CD14-positive monocyte (primary cell): ENCODE measurements around the gene CNPY2. TPM values are rescaled to one million over a fixed set of nuclear protein-coding genes. Genes with fewer than 3 reads are reported as not detected.

Source experiments
- DNase-seq, 3 donors: peaks; one replicate each; pipeline ENCODE4 v3.0.0-alpha.2; 2011 to 2022
- H2AFZ ChIP-seq: 2 replicates; pipeline ENCODE4 v1.6.0; 2012; ENCODE audit warnings: mild to moderate bottlenecking, low read depth, low read length, inconsistent platforms; ENCODE audit not compliant: insufficient read depth, poor library complexity, severe bottlenecking
- H3K27ac ChIP-seq, 2 donors: 1 replicate in 1 of 2; 2 replicates in 1 of 2; pipeline ENCODE4 v1.5.1; 2012 to 2013; ENCODE audit warnings: low read length in 2 of 2, control low read depth in 1 of 2, inconsistent platforms in 1 of 2, low read depth in 1 of 2, mild to moderate bottlenecking in 1 of 2
- H3K27me3 ChIP-seq, 2 donors: one replicate each; pipeline versions ENCODE4 v1.6.0 to v1.6.1; 2011 to 2013; ENCODE audit warnings: low read length in 2 of 2; ENCODE audit not compliant: control insufficient read depth in 2 of 2, insufficient read depth in 2 of 2
- H3K36me3 ChIP-seq, 2 donors: replicated peaks in 1 of 2; 1 replicate in 1 of 2; 2 replicates in 1 of 2; pipeline versions ENCODE4 v1.5.1 to v1.6.1; 2012 to 2013; ENCODE audit warnings: low read length in 2 of 2, control low read depth in 1 of 2, inconsistent platforms in 1 of 2, mild to moderate bottlenecking in 1 of 2; ENCODE audit not compliant: insufficient read depth in 2 of 2, control insufficient read depth in 1 of 2
- H3K4me1 ChIP-seq, 2 donors: 1 replicate in 1 of 2; 2 replicates in 1 of 2; pipeline versions ENCODE4 v1.5.1 to v1.6.1; 2012 to 2013; ENCODE audit warnings: low read length in 2 of 2, control low read depth in 1 of 2, inconsistent platforms in 1 of 2, mild to moderate bottlenecking in 1 of 2, moderate library complexity in 1 of 2; ENCODE audit not compliant: insufficient read depth in 2 of 2, control insufficient read depth in 1 of 2
- H3K4me2 ChIP-seq: replicated peaks from 2 replicates; pipeline ENCODE3; 2012; ENCODE audit warnings: low read length, moderate library complexity, mild to moderate bottlenecking; ENCODE audit not compliant: poor library complexity, severe bottlenecking; ENCODE audit errors: extremely low read depth
- H3K4me3 ChIP-seq, 3 experiments: fragments of 200-600 bp in 1 of 3; sonication (generic) in 1 of 3; replicated peaks in 1 of 3; 1 replicate in 2 of 3; 2 replicates in 1 of 3; pipeline ENCODE4 v1.5.1; 2011 to 2013; ENCODE audit warnings: low read length in 3 of 3, mild to moderate bottlenecking in 3 of 3, control low read depth in 2 of 3, low read depth in 2 of 3, inconsistent platforms in 1 of 3, moderate library complexity in 1 of 3
- H3K79me2 ChIP-seq: 2 replicates; pipeline ENCODE4 v1.6.0; 2012; ENCODE audit warnings: mild to moderate bottlenecking, control low read depth, inconsistent platforms, low read length, moderate library complexity; ENCODE audit not compliant: insufficient read depth
- H3K9ac ChIP-seq: 2 replicates; pipeline ENCODE4 v1.6.0; 2017; ENCODE audit warnings: low read length, mild to moderate bottlenecking; ENCODE audit not compliant: insufficient read depth, poor library complexity, severe bottlenecking
- H3K9me3 ChIP-seq, 2 donors: replicated peaks in 1 of 2; 1 replicate in 1 of 2; 2 replicates in 1 of 2; pipeline versions ENCODE4 v1.5.1 to v1.6.1; 2012 to 2013; ENCODE audit warnings: low read length in 2 of 2, control low read depth in 1 of 2; ENCODE audit not compliant: control insufficient read depth in 1 of 2, insufficient read depth in 1 of 2
- H4K20me1 ChIP-seq: 2 replicates; pipeline ENCODE4 v1.6.0; 2012; ENCODE audit warnings: mild to moderate bottlenecking, low read length, control low read depth, moderate library complexity; ENCODE audit not compliant: insufficient read depth
- H3K27ac Mint-ChIP-seq, 7 donors: one replicate each; pipeline ENCODE4 v1.8.0; 2020; ENCODE audit warnings: mild to moderate bottlenecking in 7 of 7, mixed read lengths in 7 of 7, moderate library complexity in 6 of 7, inconsistent platforms in 2 of 7
- H3K27me3 Mint-ChIP-seq, 3 donors: one replicate each; pipeline ENCODE4 v1.8.0; 2021 to 2022; ENCODE audit warnings: low read depth in 3 of 3, mild to moderate bottlenecking in 3 of 3, mixed read lengths in 3 of 3, moderate library complexity in 3 of 3, inconsistent platforms in 1 of 3
- H3K36me3 Mint-ChIP-seq, 2 donors: one replicate each; pipeline ENCODE4 v1.8.0; 2020; ENCODE audit warnings: mixed read lengths in 2 of 2, inconsistent platforms in 1 of 2, mild to moderate bottlenecking in 1 of 2
- H3K4me1 Mint-ChIP-seq: one replicate; pipeline ENCODE4 v1.8.0; 2020; ENCODE audit warnings: mild to moderate bottlenecking, mixed read lengths
- H3K4me3 Mint-ChIP-seq, 2 donors: one replicate each; pipeline ENCODE4 v1.8.0; 2020; ENCODE audit warnings: mild to moderate bottlenecking in 2 of 2, mixed read lengths in 2 of 2, moderate library complexity in 1 of 2
- H3K9me3 Mint-ChIP-seq, 7 donors: one replicate each; pipeline ENCODE4 v1.8.0; 2020 to 2022; ENCODE audit warnings: mixed read lengths in 7 of 7, mild to moderate bottlenecking in 6 of 7, moderate library complexity in 6 of 7, inconsistent platforms in 2 of 7
- WGBS: methylation state at CpG from one replicate; pipeline ENCODE4 v1.1.5; 2013; ENCODE audit warnings: missing lambda C conversion rate; ENCODE audit not compliant: insufficient coverage; 5-methylcytosine and 5-hydroxymethylcytosine counted together
- intact Hi-C, 2 donors: fragments of 100-400 bp; cut with micrococcal nuclease; formaldehyde crosslinking; loops; one replicate each; pipeline versions ENCODE4 v1.15.0 to v1.15.1; 2023
- polyA plus RNA-seq, 3 donors: library from polyadenylated mRNA; depleted of rRNA in 1 of 3; unstranded in 2 of 3; stranded (reverse) in 1 of 3; fragments of 300-500 nt in 2 of 3; fragments of >200 nt in 1 of 3; fragmentation: Illumina TruSeq in 2 of 3; gene quantifications; 1 replicate in 2 of 3; 2 replicates in 1 of 3; pipeline ENCODE4 v1.2.3, GENCODE V29; 2012 to 2021
- TF ChIP-seq, protein P1 (sequence below): fragments of 200-600 bp; IDR thresholded peaks from one replicate; pipeline ENCODE4 v1.8.0; 2022; ENCODE audit warnings: antibody characterized with exemption, mild to moderate bottlenecking

Gene CNPY2
- polyA plus RNA-seq, 3 donors, result 50.4 to 122 (median 121) TPM

GRCh38 chr12:56315249-56315621, 553 bp downstream of the CNPY2 start:
- WGBS, result 1% methylated on average over 10 of the region's 11 CpGs
- intact Hi-C loops, result loop anchor here (2.0 to 5.0 kb wide), 2 partner anchors 14 to 47 kb away; partner anchors contain the start of genes APOF (in 2 of the 2), STAT2 (in 2 of the 2) and CS (in 1 of the 2)
- H3K27me3 Mint-ChIP-seq, result no peaks in the 10 kb centered on the region
- no peaks in the 10 kb centered on the region for H3K27me3 ChIP-seq
- H3K27ac Mint-ChIP-seq, result peak overlapping the region; percentile 98 to 100 (median 98)
- peak overlapping the region; percentile 96 to 97 for H3K4me3 Mint-ChIP-seq
- DNase-seq, result no peak
- peaks cover 0 to 1% (median 0%) of the 10 kb centered on the region in 7 donors for H3K9me3 Mint-ChIP-seq
- TF ChIP-seq, protein P1, sequence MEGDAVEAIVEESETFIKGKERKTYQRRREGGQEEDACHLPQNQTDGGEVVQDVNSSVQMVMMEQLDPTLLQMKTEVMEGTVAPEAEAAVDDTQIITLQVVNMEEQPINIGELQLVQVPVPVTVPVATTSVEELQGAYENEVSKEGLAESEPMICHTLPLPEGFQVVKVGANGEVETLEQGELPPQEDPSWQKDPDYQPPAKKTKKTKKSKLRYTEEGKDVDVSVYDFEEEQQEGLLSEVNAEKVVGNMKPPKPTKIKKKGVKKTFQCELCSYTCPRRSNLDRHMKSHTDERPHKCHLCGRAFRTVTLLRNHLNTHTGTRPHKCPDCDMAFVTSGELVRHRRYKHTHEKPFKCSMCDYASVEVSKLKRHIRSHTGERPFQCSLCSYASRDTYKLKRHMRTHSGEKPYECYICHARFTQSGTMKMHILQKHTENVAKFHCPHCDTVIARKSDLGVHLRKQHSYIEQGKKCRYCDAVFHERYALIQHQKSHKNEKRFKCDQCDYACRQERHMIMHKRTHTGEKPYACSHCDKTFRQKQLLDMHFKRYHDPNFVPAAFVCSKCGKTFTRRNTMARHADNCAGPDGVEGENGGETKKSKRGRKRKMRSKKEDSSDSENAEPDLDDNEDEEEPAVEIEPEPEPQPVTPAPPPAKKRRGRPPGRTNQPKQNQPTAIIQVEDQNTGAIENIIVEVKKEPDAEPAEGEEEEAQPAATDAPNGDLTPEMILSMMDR, result no peak
- peaks cover 18% of the 10 kb centered on the region for H3K4me1 Mint-ChIP-seq
- peak overlapping the region; percentile 93 for H3K4me2 ChIP-seq
- H3K27ac ChIP-seq, result peak overlapping the region; percentile 91 to 98
- peaks cover 31 to 49% of the 10 kb centered on the region in 2 donors for H3K36me3 Mint-ChIP-seq
- peaks cover 13% of the 10 kb centered on the region for H3K79me2 ChIP-seq
- H4K20me1 ChIP-seq, result no peaks in the 10 kb centered on the region
- no peaks in the 10 kb centered on the region for H3K9me3 ChIP-seq
- H3K4me3 ChIP-seq, result peak overlapping the region; percentile 59 to 96 (median 95)
- peak overlapping the region; percentile 96 for H2AFZ ChIP-seq
- peaks cover 22 to 40% of the 10 kb centered on the region in 2 donors for H3K36me3 ChIP-seq
- H3K4me1 ChIP-seq, result peaks cover 14 to 16% of the 10 kb centered on the region in 2 donors
- peak overlapping the region; percentile 89 for H3K9ac ChIP-seq

GRCh38 chr12:56311003-56311402, 4.8 kb downstream of the CNPY2 start:
- no peak overlapping the region for H3K27ac Mint-ChIP-seq
- H3K4me1 Mint-ChIP-seq, result peaks cover 12% of the 10 kb centered on the region
- H3K27me3 Mint-ChIP-seq, result no peaks in the 10 kb centered on the region
- H3K9me3 Mint-ChIP-seq, result peaks cover 0 to 1% (median 0%) of the 10 kb centered on the region in 7 donors
- Histone ChIP-seq H3K4me1 (peaks cover 9 to 10% of the 10 kb centered on the region in 2 donors), H3K9ac (no peak overlapping the region), H3K4me2 (no peak overlapping the region), H3K27ac (no peak overlapping the region), H2AFZ (no peak overlapping the region), H3K4me3 (no peak overlapping the region), H3K79me2 (peaks cover 13% of the 10 kb centered on the region), H3K9me3 (no peaks in the 10 kb centered on the region), H4K20me1 (no peaks in the 10 kb centered on the region), H3K36me3 (peaks cover 41 to 59% of the 10 kb centered on the region in 2 donors), H3K27me3 (no peaks in the 10 kb centered on the region)
- no peak overlapping the region for H3K4me3 Mint-ChIP-seq
- TF ChIP-seq, protein P1, result no peak
- peaks cover 30 to 63% of the 10 kb centered on the region in 2 donors for H3K36me3 Mint-ChIP-seq
- 100% methylated on average over 12 of the region's 12 CpGs for WGBS
- intact Hi-C loops, result no loop called here
- DNase-seq, result no peak
